Astrocyte of the cerebellum (primary cell): Measurements from ENCODE around the gene NKX6-2.

Source experiments
- DNase-seq: peaks from one replicate; pipeline ENCODE4 v3.0.0-alpha.2; 2011; ENCODE audit warnings: low read depth
- H3K4me3 ChIP-seq: 2 replicates; pipeline ENCODE4 v1.5.1; 2011; ENCODE audit warnings: mild to moderate bottlenecking, low read depth, low read length, moderate library complexity
- in situ Hi-C: cut with HindIII; loops from 2 replicates; pipeline ENCODE4 v1.10.0; 2017; ENCODE audit warnings: low sequenced_read_pairs
- TF ChIP-seq, protein P1 (sequence below): IDR thresholded peaks from 2 replicates; pipeline ENCODE4 v1.5.1; 2012; ENCODE audit warnings: low read length, low read depth, moderate library complexity, mild to moderate bottlenecking; ENCODE audit errors: missing control alignments

NKX6-2 gene

DNA sequence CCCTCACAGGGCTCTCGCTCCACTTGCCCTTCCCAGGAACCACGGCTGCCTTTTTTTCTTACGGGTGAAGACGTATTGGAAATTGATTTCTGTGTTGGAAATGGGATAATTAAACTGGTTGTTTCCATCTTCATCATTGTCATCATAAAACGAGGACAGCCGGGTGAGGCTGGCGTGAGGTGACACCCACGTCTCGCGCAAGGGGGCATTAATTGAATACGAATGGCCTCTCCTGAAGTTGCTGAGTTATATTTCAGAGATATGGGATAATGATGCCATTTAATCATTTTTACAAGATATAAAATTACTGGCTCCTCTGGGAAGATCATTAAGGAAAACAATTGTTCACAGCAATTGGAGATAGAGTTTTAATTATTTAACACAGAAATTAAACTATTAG, 18.3 kb upstream of the NKX6-2 start:
- TF ChIP-seq, protein P1, sequence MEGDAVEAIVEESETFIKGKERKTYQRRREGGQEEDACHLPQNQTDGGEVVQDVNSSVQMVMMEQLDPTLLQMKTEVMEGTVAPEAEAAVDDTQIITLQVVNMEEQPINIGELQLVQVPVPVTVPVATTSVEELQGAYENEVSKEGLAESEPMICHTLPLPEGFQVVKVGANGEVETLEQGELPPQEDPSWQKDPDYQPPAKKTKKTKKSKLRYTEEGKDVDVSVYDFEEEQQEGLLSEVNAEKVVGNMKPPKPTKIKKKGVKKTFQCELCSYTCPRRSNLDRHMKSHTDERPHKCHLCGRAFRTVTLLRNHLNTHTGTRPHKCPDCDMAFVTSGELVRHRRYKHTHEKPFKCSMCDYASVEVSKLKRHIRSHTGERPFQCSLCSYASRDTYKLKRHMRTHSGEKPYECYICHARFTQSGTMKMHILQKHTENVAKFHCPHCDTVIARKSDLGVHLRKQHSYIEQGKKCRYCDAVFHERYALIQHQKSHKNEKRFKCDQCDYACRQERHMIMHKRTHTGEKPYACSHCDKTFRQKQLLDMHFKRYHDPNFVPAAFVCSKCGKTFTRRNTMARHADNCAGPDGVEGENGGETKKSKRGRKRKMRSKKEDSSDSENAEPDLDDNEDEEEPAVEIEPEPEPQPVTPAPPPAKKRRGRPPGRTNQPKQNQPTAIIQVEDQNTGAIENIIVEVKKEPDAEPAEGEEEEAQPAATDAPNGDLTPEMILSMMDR, result no peak
- in situ Hi-C loops, result no loop called here
- DNase-seq, result no peak
- no peak overlapping the region for H3K4me3 ChIP-seq

GRCh38 chr10:132803416-132804210, 17.7 kb upstream of the NKX6-2 start:
- no peak overlapping the region for H3K4me3 ChIP-seq
- in situ Hi-C loops, result no loop called here
- TF ChIP-seq, protein P1, result no peak
- DNase-seq, result no peak

DNA sequence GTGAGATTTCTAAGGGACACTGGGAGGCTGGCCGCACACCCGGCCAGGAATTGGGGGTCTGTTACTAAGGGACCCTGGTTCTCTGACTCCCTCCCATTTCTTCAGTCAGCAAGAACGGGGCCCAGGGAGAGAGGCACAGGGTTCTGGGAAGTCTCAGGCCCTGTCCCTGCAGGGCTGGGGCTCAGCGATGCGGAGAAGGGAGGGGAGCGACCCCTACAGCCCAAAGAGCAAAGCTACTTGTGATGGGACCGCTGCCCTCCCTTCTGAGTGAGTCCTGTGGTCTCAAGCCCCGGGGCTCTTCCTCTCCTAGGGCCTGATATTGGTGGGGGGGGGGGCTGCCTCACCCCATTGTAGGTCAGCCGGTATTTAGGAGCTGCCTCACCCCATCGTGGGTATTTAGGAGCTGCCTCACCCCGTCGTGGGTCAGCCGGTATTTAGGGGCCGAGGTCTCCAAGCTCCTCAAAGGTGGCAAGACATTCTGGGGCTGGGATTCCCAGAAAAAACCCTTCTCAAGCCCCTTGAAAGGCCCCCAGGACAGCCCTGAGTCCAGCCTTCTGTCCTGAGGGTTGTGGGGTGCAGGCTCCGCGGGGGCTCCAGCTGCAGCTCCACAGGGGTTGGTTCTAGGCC, 16.9 kb upstream of the NKX6-2 start:
- DNase-seq, result no peak
- H3K4me3 ChIP-seq, result no peak overlapping the region
- in situ Hi-C loops, result no loop called here
- TF ChIP-seq, protein P1, result no peak

GRCh38 chr10:132802048-132802447, 16.1 kb upstream of the NKX6-2 start:
- in situ Hi-C loops, result no loop called here
- no peak for DNase-seq
- H3K4me3 ChIP-seq, result no peak overlapping the region
- TF ChIP-seq, protein P1, result no peak

GRCh38 chr10:132799865-132800264, 13.9 kb upstream of the NKX6-2 start:
- TF ChIP-seq, protein P1, result no peak
- in situ Hi-C loops, result no loop called here

DNA sequence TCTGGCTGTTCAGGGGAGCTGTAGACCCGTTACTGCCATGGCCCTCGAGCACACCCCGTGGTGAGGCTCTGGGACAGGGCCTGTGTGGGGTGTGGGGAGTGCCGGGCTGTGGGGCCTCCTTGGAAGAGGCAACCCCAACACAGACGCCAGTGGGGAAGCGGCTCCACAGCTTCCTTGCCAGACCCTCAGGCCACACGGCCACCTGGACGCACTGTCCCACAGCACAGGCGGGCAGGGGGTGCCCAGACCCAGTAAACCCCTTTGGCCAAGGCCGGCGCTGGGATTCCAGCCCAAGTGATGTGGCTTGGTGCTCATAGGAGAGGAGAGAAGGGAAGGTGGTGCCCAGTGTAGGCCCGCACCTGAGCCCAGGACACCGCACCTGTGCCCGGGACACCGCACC, 12.9 kb upstream of the NKX6-2 start:
- in situ Hi-C loops, result no loop called here

More at GRCh38 chr10:132799865-132800264, 13.9 kb upstream of the NKX6-2 start:
- DNase-seq, result no peak
- H3K4me3 ChIP-seq, result no peak overlapping the region

More for the DNA sequence above, 12.9 kb upstream of the NKX6-2 start:
- DNase-seq, result no peak
- TF ChIP-seq, protein P1, result no peak
- no peak overlapping the region for H3K4me3 ChIP-seq
